Calu3 (cell line): ENCODE measurements around the gene ATP13A2. TPM values are rescaled to one million over a fixed set of nuclear protein-coding genes. Genes with fewer than 3 reads are reported as not detected.

ENCODE experiments used
- BruUV-seq: library from RNA; stranded (reverse); fragments of 400-500 nt; replicated peaks from 2 replicates; lab custom pipeline; 2021; lab: Mats Ljungman, UMichigan
- CTCF ChIA-PET: fragments of 300-600 bp; sonication (Branson Sonifier 250); formaldehyde crosslinking; loops from one replicate; lab custom pipeline; 2022; ENCODE audit warnings: antibody characterized with exemption; lab: Charles Lee
- DNase-seq: peaks from one replicate; pipeline ENCODE4 v3.0.0; 2022
- H3K27ac Mint-ChIP-seq: one replicate; pipeline ENCODE4 v1.8.0; 2022; ENCODE audit warnings: mixed read lengths; ENCODE audit not compliant: unreplicated experiment
- H3K27me3 Mint-ChIP-seq: one replicate; pipeline ENCODE4 v1.8.0; 2022; ENCODE audit warnings: mixed read lengths; ENCODE audit not compliant: unreplicated experiment
- H3K36me3 Mint-ChIP-seq: one replicate; pipeline ENCODE4 v1.8.0; 2022; ENCODE audit warnings: mild to moderate bottlenecking, moderate library complexity, mixed read lengths; ENCODE audit not compliant: insufficient read depth, unreplicated experiment
- H3K4me1 Mint-ChIP-seq: one replicate; pipeline ENCODE4 v1.8.0; 2022; ENCODE audit warnings: mild to moderate bottlenecking, low read depth, mixed read lengths; ENCODE audit not compliant: unreplicated experiment
- H3K4me3 Mint-ChIP-seq: one replicate; pipeline ENCODE4 v1.8.0; 2022; ENCODE audit warnings: mild to moderate bottlenecking, low read depth, moderate library complexity, mixed read lengths; ENCODE audit not compliant: unreplicated experiment
- H3K9me3 Mint-ChIP-seq: one replicate; pipeline ENCODE4 v1.8.0; 2022; ENCODE audit warnings: low read depth, mixed read lengths; ENCODE audit not compliant: unreplicated experiment
- intact Hi-C: fragments of 100-400 bp; cut with micrococcal nuclease; formaldehyde crosslinking; loops from one replicate; pipeline ENCODE4 v1.10.0; 2022; ENCODE audit not compliant: unreplicated experiment
- total RNA-seq: library from RNA; stranded (reverse); gene quantifications from 2 replicates; pipeline ENCODE4 v1.2.3, GENCODE V29; 2022
- TF ChIP-seq, protein P1 (sequence below): fragments of 200-600 bp; IDR thresholded peaks from one replicate; pipeline ENCODE4 v1.8.0; 2022; ENCODE audit warnings: antibody characterized with exemption; ENCODE audit not compliant: unreplicated experiment

Gene ATP13A2
- total RNA-seq, 1 experiment from 2014 or later = 33.4 TPM

DNA sequence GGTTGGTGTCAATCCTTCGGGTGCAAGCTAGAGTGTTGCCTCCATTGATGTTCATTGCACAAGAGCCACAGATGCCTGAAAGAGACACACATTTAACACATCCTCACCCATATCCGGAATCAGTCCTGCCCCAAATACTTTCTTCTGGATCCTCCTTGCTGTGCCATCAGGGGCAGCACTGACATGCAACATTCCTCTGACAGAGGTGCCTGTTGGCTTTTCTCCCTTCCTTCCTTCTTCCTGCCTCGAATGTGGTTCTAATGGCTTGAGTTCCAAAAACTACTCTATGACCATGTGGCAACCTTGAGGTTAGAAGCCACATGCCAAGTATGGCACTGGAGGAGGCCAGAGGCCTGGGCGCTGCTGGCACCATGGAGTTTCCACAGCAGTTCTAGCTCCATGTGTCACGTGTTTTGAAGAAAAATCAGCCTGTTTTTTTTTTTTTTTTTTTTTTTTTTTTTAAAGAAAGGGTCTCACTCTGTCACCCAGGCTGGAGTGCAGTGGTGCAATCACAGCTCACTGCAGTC lies 17.0 kb upstream of the ATP13A2 start:
- Mint-ChIP-seq H3K9me3 (no peaks in the 10 kb centered on the region), H3K27me3 (no peaks in the 10 kb centered on the region), H3K36me3 (peaks cover 12% of the 10 kb centered on the region), H3K4me3 (no peak overlapping the region), H3K4me1 (no peaks in the 10 kb centered on the region), H3K27ac (no peak overlapping the region)
- CTCF ChIA-PET = interaction anchor here (0.7 kb wide), 1 partner anchor 21 kb away, joined by 8 read pairs; no protein-coding TSS in a partner anchor
- TF ChIP-seq, protein P1, sequence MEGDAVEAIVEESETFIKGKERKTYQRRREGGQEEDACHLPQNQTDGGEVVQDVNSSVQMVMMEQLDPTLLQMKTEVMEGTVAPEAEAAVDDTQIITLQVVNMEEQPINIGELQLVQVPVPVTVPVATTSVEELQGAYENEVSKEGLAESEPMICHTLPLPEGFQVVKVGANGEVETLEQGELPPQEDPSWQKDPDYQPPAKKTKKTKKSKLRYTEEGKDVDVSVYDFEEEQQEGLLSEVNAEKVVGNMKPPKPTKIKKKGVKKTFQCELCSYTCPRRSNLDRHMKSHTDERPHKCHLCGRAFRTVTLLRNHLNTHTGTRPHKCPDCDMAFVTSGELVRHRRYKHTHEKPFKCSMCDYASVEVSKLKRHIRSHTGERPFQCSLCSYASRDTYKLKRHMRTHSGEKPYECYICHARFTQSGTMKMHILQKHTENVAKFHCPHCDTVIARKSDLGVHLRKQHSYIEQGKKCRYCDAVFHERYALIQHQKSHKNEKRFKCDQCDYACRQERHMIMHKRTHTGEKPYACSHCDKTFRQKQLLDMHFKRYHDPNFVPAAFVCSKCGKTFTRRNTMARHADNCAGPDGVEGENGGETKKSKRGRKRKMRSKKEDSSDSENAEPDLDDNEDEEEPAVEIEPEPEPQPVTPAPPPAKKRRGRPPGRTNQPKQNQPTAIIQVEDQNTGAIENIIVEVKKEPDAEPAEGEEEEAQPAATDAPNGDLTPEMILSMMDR = no peak
- DNase-seq = no peak
- intact Hi-C loops = no loop called here
- BruUV-seq = no TSS peak

DNA sequence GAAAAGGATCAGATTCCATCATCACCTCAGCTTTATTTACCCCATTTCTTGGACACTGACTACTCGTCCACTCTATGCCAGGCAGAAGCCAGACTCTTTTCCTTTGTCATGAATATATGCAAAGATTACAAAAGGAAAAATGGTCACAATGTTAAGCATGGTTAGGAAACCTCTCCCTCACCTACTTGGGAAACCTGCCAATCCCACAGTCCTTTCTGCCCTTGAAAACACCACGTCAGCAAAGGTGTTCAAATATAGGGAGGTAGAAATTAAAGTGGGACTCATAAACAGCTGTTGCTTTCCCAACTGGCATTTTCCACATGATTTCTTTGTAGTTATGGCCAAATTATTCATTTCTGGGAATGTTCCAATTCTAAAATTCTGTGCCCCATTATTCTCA lies 16.2 kb upstream of the ATP13A2 start:
- Mint-ChIP-seq H3K4me1 (no peaks in the 10 kb centered on the region), H3K36me3 (peaks cover 12% of the 10 kb centered on the region), H3K9me3 (no peaks in the 10 kb centered on the region), H3K27ac (no peak overlapping the region), H3K27me3 (no peaks in the 10 kb centered on the region), H3K4me3 (no peak overlapping the region)
- intact Hi-C loops = no loop called here
- TF ChIP-seq, protein P1 = no peak
- DNase-seq = no peak
- CTCF ChIA-PET = no interaction called here
- BruUV-seq = no TSS peak

DNA sequence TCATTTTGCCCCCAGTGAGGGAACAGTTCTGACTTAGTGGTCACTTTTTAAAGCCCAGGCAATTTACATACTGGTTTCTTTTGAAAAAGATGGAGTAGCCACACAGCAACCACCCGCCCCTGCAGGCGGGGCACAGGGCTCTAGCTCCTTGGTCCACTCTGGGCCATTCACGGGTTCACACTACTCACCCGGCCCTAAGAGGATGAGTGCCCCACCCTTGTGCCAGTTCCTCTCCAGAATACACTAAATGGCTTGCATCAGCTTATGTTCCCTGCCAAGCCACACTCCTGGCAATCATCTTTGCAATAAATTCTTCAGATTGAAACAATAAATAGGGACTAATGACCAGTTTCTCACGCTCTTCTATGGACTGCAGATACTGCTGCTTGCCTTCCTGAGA lies 15.7 kb upstream of the ATP13A2 start:
- Mint-ChIP-seq H3K27ac (no peak overlapping the region), H3K4me3 (no peak overlapping the region), H3K36me3 (peaks cover 12% of the 10 kb centered on the region), H3K9me3 (no peaks in the 10 kb centered on the region), H3K27me3 (no peaks in the 10 kb centered on the region), H3K4me1 (no peaks in the 10 kb centered on the region)
- intact Hi-C loops = no loop called here
- TF ChIP-seq, protein P1 = no peak
- DNase-seq = no peak
- BruUV-seq = no TSS peak
- CTCF ChIA-PET = no interaction called here

DNA sequence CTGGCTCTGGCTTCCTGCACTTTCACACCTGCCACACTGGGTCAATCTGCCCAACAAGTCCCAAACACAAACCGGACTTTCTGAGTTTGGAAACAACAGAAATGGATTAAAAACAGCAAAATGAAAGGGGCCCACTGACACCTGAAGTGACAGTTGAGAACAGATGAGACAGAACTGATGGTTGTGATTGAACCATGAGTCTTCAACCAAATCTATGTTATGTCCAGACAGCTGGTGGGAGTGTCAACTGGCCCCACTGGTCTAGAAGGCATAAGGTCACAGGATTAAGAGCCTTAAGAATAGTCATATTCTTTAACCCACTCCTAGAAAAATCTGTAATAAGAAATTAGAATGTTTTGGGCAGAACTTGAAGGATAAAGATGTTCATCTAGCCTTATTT lies 13.0 kb upstream of the ATP13A2 start:
- Mint-ChIP-seq H3K4me1 (no peaks in the 10 kb centered on the region), H3K36me3 (peaks cover 14% of the 10 kb centered on the region), H3K27me3 (no peaks in the 10 kb centered on the region), H3K4me3 (no peak overlapping the region), H3K9me3 (no peaks in the 10 kb centered on the region), H3K27ac (no peak overlapping the region)
- DNase-seq = no peak
- TF ChIP-seq, protein P1 = no peak
- CTCF ChIA-PET = no interaction called here
- no TSS peak for BruUV-seq
- intact Hi-C loops = no loop called here
